Neural cell (in vitro differentiated cells): ENCODE measurements around the gene DDX41. TPM values are rescaled to one million over a fixed set of nuclear protein-coding genes. Genes with fewer than 3 reads are reported as not detected.

Experiments used
- H2AFZ ChIP-seq: fragments of 200-600, 300-800 bp; sonication (generic), shearing (Covaris generic); 2 replicates; pipeline ENCODE4 v1.6.0; 2014; ENCODE audit warnings: low read depth, mild to moderate bottlenecking, antibody characterized with exemption, low read length, moderate library complexity
- H3F3A ChIP-seq: fragments of 200-600 bp; shearing (Covaris generic); 2 replicates; pipeline ENCODE4 v1.6.1; 2016; ENCODE audit warnings: mild to moderate bottlenecking, moderate library complexity, mixed read lengths, antibody characterized with exemption, low read length; ENCODE audit not compliant: insufficient read depth, poor library complexity, severe bottlenecking
- H3K27ac ChIP-seq: fragments of 200-600, 300-800 bp; sonication (generic), shearing (Covaris generic); 2 replicates; pipeline ENCODE4 v1.5.1; 2014; ENCODE audit warnings: mild to moderate bottlenecking, low read length, moderate library complexity
- H3K27me3 ChIP-seq: fragments of 300-800, 200-600 bp; sonication (generic), shearing (Covaris generic); 2 replicates; pipeline ENCODE4 v1.6.0; 2014; ENCODE audit warnings: mild to moderate bottlenecking, low read depth, low read length, moderate library complexity; ENCODE audit not compliant: insufficient read depth
- H3K36me3 ChIP-seq: fragments of 300-800, 200-600 bp; sonication (generic), shearing (Covaris generic); 2 replicates; pipeline ENCODE4 v1.5.1; 2014; ENCODE audit warnings: mild to moderate bottlenecking, antibody characterized with exemption, low read length, moderate library complexity; ENCODE audit not compliant: insufficient read depth
- H3K4me2 ChIP-seq: fragments of 300-800, 200-600 bp; sonication (generic), shearing (Covaris generic); 2 replicates; pipeline ENCODE4 v1.6.0; 2014; ENCODE audit warnings: mild to moderate bottlenecking, low read length
- H3K4me3 ChIP-seq: fragments of 300-800, 200-600 bp; sonication (generic), shearing (Covaris generic); 2 replicates; pipeline ENCODE4 v1.5.1; 2014; ENCODE audit warnings: mild to moderate bottlenecking, low read length, moderate library complexity
- H3K79me2 ChIP-seq: fragments of 200-600 bp; shearing (Covaris generic); replicated peaks from 2 replicates; pipeline ENCODE4 v1.6.0; 2014; ENCODE audit warnings: mild to moderate bottlenecking, low read length, moderate library complexity; ENCODE audit not compliant: insufficient read depth
- H3K9ac ChIP-seq: fragments of 300-800, 200-600 bp; sonication (generic), shearing (Covaris generic); 2 replicates; pipeline ENCODE4 v1.6.1; 2016; ENCODE audit warnings: mild to moderate bottlenecking, low read length, mixed read lengths
- H3K9me2 ChIP-seq: fragments of 200-600 bp; shearing (Covaris generic); 2 replicates; pipeline ENCODE4 v1.6.1; 2016; ENCODE audit warnings: mild to moderate bottlenecking, low read length, mixed read lengths; ENCODE audit not compliant: insufficient read depth
- H3K9me3 ChIP-seq: fragments of 200-600, 300-800 bp; sonication (generic), shearing (Covaris generic); 2 replicates; pipeline ENCODE4 v1.6.1; 2016; ENCODE audit warnings: mild to moderate bottlenecking, mixed run types, low read length, moderate library complexity, mixed read lengths
- H4K20me1 ChIP-seq: fragments of 200-600 bp; shearing (Covaris generic); 2 replicates; pipeline ENCODE4 v1.6.1; 2016; ENCODE audit warnings: mild to moderate bottlenecking, mixed run types; ENCODE audit not compliant: insufficient read depth
- EP300 ChIP-seq: fragments of 450-650 bp; conservative IDR thresholded peaks from 2 replicates; pipeline ENCODE4 v1.6.1; 2014; ENCODE audit warnings: antibody characterized with exemption, mild to moderate bottlenecking, moderate library complexity; ENCODE audit not compliant: poor library complexity, severe bottlenecking
- EZH2 ChIP-seq: fragments of 200-600, 300-800 bp; shearing (Covaris generic), sonication (generic); IDR thresholded peaks from 2 replicates; pipeline ENCODE4 v1.6.1; 2014; ENCODE audit warnings: antibody characterized with exemption, low read length, borderline replicate concordance, mild to moderate bottlenecking; ENCODE audit not compliant: insufficient read depth, poor library complexity, severe bottlenecking
- POLR2AphosphoS5 ChIP-seq: IDR thresholded peaks from 2 replicates; pipeline ENCODE4 v1.6.1; 2012
- RAD21 ChIP-seq: fragments of 450-650 bp; conservative IDR thresholded peaks from 2 replicates; pipeline ENCODE4 v1.6.1; 2014; ENCODE audit warnings: antibody characterized with exemption, mild to moderate bottlenecking, moderate library complexity
- TAF1 ChIP-seq: IDR thresholded peaks from 2 replicates; pipeline ENCODE4 v1.6.1; 2012; ENCODE audit warnings: low read depth
- polyA plus RNA-seq: library from polyadenylated mRNA; depleted of rRNA; stranded (reverse); fragments of >200 nt; gene quantifications from 2 replicates; pipeline ENCODE4 v1.2.3, GENCODE V29; 2014
- TF ChIP-seq, protein P1 (sequence below): fragments of 450-650 bp; IDR thresholded peaks from 2 replicates; pipeline ENCODE4 v1.5.1; 2014; ENCODE audit warnings: antibody characterized with exemption, mild to moderate bottlenecking, moderate library complexity; ENCODE audit not compliant: poor library complexity, severe bottlenecking
- TF ChIP-seq, protein P2 (sequence below): IDR thresholded peaks from 2 replicates; pipeline ENCODE4 v1.6.1; 2012; ENCODE audit warnings: borderline replicate concordance

The DDX41 gene
- polyA plus RNA-seq, 1 donor from 2014 or later: 113 TPM

DNA sequence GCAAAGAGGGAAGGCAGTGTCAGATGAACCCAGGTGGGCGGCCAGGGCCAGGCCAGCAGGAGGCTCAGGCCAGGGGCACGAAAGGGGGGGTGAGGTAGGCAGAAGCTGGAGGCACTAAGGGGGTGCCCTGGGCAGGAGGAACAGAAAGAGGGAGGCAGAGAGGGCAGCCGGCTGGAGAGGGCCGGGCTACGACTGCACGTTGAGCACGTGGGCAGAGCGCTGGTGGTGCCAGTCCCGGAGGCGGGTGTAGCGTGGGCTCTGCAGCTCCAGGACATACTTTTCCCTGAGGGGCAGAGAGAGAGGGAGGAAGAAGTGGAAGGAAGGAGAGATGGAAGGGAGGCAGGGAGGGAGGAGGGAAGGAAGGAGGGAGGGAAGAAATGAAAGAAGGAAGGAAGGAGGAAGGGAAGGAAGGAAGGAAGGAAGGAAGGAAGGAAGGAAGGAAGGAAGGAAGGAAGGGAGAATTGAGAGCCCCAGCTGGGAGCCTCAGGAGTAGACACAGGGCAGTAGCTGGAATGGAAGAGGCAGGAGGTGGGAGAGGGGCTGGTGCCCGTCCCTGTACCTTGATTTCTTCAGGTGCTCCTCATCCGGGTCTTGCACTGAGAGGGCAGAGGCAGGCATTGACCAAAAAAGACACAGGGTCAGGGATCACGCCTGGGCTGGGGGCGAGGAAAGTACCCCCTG, 26.3 kb downstream of the DDX41 start:
- Histone ChIP-seq H3F3A (no peaks in the 10 kb centered on the region), H3K36me3 (no peaks in the 10 kb centered on the region), H3K4me2 (no peak overlapping the region), H3K9me3 (no peaks in the 10 kb centered on the region), H3K79me2 (peaks cover under 1% of the 10 kb centered on the region), H3K4me3 (no peak overlapping the region), H3K9me2 (no peaks in the 10 kb centered on the region), H2AFZ (no peak overlapping the region), H3K27me3 (no peaks in the 10 kb centered on the region), H3K27ac (no peak overlapping the region), H3K9ac (no peak overlapping the region), H4K20me1 (no peaks in the 10 kb centered on the region)
- TF ChIP-seq RAD21 (no peak), EZH2 (no peak), TAF1 (no peak), EP300 (no peak), POLR2AphosphoS5 (no peak)
- TF ChIP-seq, protein P1, sequence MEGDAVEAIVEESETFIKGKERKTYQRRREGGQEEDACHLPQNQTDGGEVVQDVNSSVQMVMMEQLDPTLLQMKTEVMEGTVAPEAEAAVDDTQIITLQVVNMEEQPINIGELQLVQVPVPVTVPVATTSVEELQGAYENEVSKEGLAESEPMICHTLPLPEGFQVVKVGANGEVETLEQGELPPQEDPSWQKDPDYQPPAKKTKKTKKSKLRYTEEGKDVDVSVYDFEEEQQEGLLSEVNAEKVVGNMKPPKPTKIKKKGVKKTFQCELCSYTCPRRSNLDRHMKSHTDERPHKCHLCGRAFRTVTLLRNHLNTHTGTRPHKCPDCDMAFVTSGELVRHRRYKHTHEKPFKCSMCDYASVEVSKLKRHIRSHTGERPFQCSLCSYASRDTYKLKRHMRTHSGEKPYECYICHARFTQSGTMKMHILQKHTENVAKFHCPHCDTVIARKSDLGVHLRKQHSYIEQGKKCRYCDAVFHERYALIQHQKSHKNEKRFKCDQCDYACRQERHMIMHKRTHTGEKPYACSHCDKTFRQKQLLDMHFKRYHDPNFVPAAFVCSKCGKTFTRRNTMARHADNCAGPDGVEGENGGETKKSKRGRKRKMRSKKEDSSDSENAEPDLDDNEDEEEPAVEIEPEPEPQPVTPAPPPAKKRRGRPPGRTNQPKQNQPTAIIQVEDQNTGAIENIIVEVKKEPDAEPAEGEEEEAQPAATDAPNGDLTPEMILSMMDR: no peak

DNA sequence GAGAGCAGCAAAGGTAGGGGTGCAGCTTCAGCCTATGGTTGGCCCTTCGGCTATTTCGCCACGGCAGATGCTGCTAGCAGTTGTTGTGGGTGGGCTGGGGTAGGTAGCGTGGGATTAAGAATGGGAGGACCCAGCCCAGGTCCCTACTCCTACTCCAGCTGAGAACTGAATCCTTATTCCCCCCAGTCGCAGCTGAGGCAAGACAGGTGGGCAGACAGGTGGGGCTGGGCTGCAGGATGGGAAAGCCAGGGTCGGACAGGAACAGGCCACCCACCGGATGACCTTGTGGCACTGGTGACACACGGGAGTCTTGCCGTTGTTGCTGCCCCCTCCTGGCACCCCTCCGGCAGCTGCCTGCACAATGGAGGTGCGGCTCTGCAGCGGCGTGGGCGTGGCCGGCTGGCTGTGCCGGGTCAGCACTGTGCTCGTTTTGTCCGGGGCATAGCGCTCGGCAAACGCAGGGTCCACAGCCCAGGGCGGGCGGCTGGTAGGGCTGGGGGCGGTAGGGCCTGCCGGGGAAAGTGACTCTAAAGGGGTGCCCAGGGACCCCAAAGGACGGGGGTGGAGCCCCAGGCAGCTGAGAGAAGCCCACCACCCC, 27.5 kb downstream of the DDX41 start:
- Histone ChIP-seq H3K27ac (no peak overlapping the region), H3K4me2 (no peak overlapping the region), H2AFZ (no peak overlapping the region)

More for the DNA sequence above, 27.5 kb downstream of the DDX41 start:
- no peaks in the 10 kb centered on the region for H3F3A ChIP-seq
- no peaks in the 10 kb centered on the region for H3K27me3 ChIP-seq
- H3K4me3 ChIP-seq: no peak overlapping the region
- TF ChIP-seq, protein P2, sequence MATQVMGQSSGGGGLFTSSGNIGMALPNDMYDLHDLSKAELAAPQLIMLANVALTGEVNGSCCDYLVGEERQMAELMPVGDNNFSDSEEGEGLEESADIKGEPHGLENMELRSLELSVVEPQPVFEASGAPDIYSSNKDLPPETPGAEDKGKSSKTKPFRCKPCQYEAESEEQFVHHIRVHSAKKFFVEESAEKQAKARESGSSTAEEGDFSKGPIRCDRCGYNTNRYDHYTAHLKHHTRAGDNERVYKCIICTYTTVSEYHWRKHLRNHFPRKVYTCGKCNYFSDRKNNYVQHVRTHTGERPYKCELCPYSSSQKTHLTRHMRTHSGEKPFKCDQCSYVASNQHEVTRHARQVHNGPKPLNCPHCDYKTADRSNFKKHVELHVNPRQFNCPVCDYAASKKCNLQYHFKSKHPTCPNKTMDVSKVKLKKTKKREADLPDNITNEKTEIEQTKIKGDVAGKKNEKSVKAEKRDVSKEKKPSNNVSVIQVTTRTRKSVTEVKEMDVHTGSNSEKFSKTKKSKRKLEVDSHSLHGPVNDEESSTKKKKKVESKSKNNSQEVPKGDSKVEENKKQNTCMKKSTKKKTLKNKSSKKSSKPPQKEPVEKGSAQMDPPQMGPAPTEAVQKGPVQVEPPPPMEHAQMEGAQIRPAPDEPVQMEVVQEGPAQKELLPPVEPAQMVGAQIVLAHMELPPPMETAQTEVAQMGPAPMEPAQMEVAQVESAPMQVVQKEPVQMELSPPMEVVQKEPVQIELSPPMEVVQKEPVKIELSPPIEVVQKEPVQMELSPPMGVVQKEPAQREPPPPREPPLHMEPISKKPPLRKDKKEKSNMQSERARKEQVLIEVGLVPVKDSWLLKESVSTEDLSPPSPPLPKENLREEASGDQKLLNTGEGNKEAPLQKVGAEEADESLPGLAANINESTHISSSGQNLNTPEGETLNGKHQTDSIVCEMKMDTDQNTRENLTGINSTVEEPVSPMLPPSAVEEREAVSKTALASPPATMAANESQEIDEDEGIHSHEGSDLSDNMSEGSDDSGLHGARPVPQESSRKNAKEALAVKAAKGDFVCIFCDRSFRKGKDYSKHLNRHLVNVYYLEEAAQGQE: no peak
- no peaks in the 10 kb centered on the region for H3K9me2 ChIP-seq
- no peaks in the 10 kb centered on the region for H3K79me2 ChIP-seq
- H3K9me3 ChIP-seq: no peaks in the 10 kb centered on the region
- no peaks in the 10 kb centered on the region for H3K36me3 ChIP-seq
- no peak overlapping the region for H3K9ac ChIP-seq
- H4K20me1 ChIP-seq: no peaks in the 10 kb centered on the region
